Activated T-cell treated with anti-CD3 and anti-CD28 coated beads for 4 hours (primary cell): ENCODE data around the gene DDC.
"Not testable (repeated sequence)": the region's sequence is repeated elsewhere in the genome, so short reads cannot be mapped to it uniquely, and the experiment has no call there.

ENCODE experiments used
- DNase-seq: peaks from one replicate; pipeline ENCODE4 v3.0.0-alpha.2; 2020

The DDC gene

GRCh38 chr7:50554431-50555322 is 10.5 kb downstream of the DDC start:
- no peak for DNase-seq

DNA sequence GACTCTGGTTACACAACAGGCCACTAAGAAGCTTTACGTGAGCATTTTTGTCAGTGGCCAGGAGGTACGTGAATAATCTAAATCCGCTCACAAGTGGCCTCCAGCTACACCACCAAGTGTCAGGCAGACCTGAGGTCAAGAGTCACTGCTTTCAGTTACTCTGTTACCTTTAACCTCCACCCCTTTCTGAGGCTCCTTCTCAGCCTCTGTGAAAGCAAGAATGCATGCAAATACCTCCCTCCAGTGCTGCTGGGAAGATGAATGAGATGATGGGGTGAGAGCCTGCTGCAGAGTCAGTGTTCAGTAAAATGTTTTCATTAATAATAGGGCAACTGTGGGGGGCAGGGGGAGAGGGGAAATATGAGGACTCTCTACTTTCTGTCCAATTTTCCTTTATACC is 11.2 kb downstream of the DDC start:
- no peak for DNase-seq

- DNase-seq, result no peak
Observed at GRCh38 chr7:50552921-50553320, 12.3 kb downstream of the DDC start.

GRCh38 chr7:50552139-50552538 is 13.1 kb downstream of the DDC start:
- no peak for DNase-seq

DNA sequence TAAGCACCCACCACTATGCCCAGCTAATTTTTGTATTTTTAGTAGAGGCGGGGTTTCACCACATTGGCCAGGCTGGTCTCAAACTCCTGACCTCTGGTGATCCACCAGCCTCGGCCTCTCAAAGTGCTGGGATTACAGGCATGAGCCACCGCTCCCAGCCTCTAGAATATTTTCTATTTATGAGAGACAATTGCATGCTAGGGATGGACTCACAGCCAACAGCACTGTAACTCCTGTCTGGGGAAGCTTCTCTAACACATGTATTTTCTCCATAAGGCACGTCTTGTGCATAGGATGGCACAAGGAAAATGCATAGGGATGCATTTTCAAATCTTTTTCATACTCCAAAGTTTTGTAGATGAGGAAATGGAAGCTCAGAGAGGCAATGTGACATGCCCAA is 19.6 kb downstream of the DDC start:
- DNase-seq, result not testable (repeated sequence)

DNA sequence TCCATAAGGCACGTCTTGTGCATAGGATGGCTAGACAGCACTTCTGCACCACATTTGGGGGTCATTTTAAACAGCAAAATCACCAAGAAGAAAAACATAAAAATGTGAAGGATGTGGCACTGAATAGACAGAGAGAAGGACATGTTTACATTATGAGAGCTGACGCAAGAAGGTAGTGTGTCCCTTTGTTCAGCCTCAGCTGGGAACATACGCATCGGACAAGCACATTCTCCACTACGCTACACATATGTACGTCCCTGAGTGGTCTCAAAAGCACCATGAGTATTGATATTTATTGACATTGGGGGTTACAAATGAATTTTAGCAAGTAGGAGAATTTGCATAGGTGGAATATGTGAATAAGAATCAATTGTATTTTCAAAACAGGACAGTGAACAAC is 20.2 kb downstream of the DDC start:
- DNase-seq, result no peak

GRCh38 chr7:50543776-50544442 is 21.3 kb downstream of the DDC start:
- no peak for DNase-seq

GRCh38 chr7:50542132-50542531 is 23.1 kb downstream of the DDC start:
- DNase-seq, result no peak

- no peak for DNase-seq
Observed at GRCh38 chr7:50540785-50541579, 24.2 kb downstream of the DDC start.

DNA sequence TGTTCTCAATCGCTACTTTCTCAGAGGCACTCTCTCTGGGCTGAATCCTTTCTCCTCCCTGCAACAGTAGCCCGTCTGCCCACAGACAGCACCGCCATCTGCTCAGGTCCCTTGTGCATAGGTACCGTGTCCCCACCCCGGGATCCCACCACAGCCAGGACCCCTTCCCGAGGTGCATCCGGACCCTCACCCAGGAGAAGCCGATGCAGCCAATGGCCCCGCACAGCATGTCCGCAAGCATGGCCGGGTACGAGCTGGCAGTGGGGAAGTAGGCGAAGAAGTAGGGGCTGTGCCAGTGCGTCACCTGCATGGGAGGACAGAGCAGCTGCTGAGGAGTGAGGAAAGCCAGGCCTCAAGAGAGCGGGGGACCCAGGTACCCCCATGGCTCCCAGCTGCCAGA is 25.5 kb downstream of the DDC start:
- no peak for DNase-seq

DNA sequence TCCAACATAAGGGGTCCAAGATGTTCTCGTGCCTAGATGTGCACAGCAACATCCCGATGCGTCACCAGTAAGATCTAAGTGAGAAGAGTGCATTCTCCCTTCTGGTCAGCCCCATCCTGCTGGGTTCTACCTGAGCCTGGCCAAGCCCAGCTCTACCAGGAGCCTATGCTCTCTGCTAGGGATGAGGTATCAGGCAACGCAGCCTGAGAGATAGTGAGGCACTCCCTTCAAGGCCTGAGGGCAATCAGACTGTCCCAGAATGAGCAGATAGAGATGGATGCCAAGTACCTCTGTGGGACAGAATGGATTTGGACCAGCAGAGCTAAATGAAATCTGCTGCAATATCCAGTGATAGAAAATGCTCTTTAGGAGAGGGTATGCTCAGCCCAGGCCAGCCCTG is 26.7 kb downstream of the DDC start:
- DNase-seq, result no peak

DNA sequence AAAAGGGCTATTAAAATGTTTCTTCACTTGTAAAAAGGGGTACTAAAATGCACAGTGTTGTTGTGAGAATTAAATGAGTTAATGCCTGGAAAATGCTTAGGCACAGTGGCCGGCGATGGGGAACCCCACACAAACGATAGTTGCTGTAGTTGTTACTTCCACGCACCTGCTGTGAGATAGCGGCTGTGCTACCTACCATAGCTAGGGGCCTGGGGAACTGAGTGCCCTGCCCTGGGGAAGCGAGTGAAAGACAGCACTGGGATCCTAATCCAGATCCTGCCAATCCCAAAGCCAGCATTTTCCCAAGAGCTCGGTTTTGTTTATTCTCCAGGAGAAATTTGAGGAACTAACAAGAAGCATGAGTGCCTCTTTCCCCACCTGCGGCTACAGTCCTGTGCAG is 27.8 kb downstream of the DDC start:
- no peak for DNase-seq

DNA sequence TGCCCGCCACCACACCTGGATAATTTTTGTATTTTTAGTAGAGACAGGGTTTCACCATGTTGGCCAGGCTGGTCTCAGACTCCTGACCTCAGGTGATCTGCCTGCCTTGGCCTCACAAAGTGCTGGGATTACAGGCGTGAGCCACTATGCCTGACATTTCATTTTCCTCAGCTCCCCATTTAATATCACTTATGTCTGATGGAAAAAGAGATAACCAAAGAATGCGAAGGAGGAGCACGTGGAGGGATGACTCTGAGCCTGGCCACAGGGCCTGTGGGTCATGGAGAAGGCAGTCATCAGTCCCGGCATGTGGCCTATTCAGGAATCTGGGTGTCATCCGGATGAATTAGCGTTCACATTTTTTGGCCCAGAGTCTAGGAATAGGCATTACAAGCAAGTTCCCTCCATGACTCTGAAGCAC is 29.9 kb downstream of the DDC start:
- not testable (repeated sequence) for DNase-seq

DNA sequence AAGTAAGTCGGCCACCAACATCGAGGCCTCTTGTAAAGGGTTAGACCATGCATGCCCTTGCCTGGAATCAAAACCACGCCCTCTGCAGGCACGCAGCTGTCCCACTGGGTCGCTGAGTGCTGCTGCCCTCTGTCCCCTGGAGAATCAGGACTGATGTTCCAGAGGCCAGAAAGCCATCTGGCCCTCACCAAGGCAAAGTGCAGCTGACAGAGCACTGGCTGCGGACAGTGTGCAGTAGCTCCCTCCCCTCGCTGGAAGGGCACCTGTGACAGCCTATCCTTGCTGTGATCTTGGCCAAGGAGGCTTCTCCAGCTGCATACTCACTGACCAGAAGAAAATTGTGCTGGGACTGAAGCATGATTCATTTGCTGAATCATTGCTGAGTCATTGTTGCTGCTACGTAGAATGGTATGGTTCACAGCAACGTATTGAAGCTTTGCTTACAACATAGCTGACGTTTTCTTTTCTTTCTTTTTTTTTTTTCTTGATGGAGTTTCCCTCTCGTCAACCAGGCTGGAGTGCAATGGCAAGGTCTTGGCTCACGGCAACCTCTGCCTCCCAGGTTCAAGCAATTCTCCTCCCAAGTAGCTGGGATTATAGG is 30.4 kb downstream of the DDC start:
- no peak for DNase-seq

GRCh38 chr7:50533866-50534265 is 31.3 kb downstream of the DDC start:
- DNase-seq, result no peak

DNA sequence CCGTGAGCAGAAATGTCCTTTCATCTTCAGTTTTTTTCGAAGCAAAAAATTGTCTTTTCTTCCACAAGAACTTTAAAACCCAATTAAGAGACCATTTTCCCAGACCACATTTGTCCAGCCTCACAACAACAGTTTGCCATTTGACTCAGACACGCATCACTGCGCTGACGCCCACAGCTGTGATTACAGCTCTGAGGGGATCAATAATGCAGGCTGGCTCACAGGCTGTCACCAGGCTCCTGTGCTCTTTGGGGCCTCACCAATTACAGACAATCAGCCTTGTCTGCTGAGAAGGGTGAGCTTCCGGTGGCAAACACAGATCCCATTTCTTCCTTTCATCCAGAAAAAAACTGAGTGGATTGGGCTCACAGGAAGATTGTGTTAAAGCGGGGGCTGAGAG is 33.3 kb downstream of the DDC start:
- no peak for DNase-seq

- no peak for DNase-seq
Observed at GRCh38 chr7:50531401-50531911, 33.7 kb downstream of the DDC start.

GRCh38 chr7:50530766-50531165 is 34.4 kb downstream of the DDC start:
- DNase-seq, result no peak

GRCh38 chr7:50529093-50529862 is 35.9 kb downstream of the DDC start:
- no peak for DNase-seq

DNA sequence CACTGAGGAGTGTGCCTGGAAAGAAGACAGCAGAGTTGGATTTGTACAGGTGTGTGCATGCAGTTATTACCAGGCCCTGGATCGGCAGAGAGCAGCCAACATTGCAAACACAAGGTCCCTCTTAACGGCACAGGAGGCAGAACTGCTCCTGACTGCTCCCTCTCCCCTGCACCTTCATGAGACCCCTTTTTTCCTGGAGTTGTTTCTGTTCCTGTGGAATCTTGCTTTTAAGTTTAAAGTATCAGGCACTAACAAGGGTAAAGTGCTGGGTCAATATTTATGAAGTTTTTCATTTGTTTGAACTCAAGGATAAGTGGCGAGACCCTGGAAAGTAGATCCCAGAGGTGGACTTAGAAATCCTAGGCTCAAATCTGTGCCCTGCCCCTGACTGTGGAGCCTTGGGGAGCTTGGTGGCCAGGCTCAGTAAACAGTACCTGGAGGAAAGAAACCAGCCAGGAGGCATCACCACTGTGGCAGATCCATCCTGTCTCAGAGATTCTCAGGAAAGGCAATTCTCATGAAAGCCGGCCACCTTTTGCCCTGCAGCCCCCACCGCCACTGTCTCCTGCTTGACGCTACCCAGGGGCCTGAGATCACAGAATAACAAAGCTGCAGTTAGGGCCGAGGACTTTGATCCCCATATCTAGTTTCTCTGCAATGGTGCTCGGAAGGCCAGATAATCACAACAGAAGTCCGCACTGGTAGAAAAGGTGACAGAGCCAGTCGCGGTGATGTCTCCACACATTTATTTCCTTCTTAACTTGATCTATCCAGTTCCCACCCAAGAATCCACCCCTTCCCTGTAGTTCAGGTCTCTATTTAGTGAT is 36.7 kb downstream of the DDC start:
- DNase-seq, result no peak

DNA sequence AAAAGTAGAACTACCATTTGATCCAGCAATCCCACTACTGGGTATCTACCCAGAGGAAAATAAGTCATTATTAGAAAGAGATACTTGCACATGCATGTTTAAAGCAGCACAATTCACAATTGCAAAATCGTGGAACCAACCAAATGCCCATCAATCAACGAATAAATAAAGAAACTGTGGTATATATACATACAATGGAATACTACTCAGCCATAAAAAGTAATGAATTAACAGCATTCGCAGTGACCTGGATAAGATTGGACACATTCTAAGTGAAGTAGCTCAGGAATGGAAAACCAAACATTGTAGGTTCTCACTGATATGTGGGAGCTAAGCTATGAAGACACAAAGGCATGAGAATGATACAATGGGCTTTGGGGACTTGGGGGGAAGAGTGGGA is 45.9 kb downstream of the DDC start:
- not testable (repeated sequence) for DNase-seq
